Activated CD8-positive, alpha-beta memory T cell treated with anti-CD3 and anti-CD28 coated beads, Interleukin-2, amount 10 ng/mL, durations not matched to agents 7 days and 5 days (primary cell): ENCODE measurements around the gene LRRC30. TPM values are rescaled to one million over a fixed set of nuclear protein-coding genes. Genes with fewer than 3 reads are reported as not detected.

Experiments used
- ATAC-seq: fragments of 150-1000 bp; cut with Tn5 transposase; one replicate; pipeline ENCODE4 v1.10.0; 2021; ENCODE audit warnings: moderate library complexity
- CTCF ChIA-PET: fragments of 350-600 bp; sonication (Branson Sonifier 250); formaldehyde crosslinking; loops from one replicate; lab custom pipeline; 2021; ENCODE audit warnings: antibody characterized with exemption; lab: Charles Lee
- DNase-seq: peaks from one replicate; pipeline ENCODE4 v3.0.0-alpha.2; 2020
- H3K27ac Mint-ChIP-seq: one replicate; pipeline ENCODE4 v1.8.0; 2021; ENCODE audit warnings: mild to moderate bottlenecking, mixed read lengths
- H3K27me3 Mint-ChIP-seq: one replicate; pipeline ENCODE4 v1.8.0; 2021; ENCODE audit warnings: mixed read lengths
- H3K36me3 Mint-ChIP-seq: one replicate; pipeline ENCODE4 v1.8.0; 2021; ENCODE audit warnings: mild to moderate bottlenecking, mixed read lengths
- H3K4me1 Mint-ChIP-seq: one replicate; pipeline ENCODE4 v1.8.0; 2021; ENCODE audit warnings: mixed read lengths
- H3K4me3 Mint-ChIP-seq: one replicate; pipeline ENCODE4 v1.8.0; 2021; ENCODE audit warnings: mild to moderate bottlenecking, moderate library complexity, mixed read lengths
- H3K9me3 Mint-ChIP-seq: one replicate; pipeline ENCODE4 v1.8.0; 2022; ENCODE audit warnings: low read depth, mixed read lengths
- total RNA-seq, 2 experiments: library from RNA; stranded (reverse); gene quantifications; one replicate each; pipeline ENCODE4 v1.2.3, GENCODE V29; 2021

LRRC30 gene
- total RNA-seq, 2 experiments from 2014 or later: not detected

DNA sequence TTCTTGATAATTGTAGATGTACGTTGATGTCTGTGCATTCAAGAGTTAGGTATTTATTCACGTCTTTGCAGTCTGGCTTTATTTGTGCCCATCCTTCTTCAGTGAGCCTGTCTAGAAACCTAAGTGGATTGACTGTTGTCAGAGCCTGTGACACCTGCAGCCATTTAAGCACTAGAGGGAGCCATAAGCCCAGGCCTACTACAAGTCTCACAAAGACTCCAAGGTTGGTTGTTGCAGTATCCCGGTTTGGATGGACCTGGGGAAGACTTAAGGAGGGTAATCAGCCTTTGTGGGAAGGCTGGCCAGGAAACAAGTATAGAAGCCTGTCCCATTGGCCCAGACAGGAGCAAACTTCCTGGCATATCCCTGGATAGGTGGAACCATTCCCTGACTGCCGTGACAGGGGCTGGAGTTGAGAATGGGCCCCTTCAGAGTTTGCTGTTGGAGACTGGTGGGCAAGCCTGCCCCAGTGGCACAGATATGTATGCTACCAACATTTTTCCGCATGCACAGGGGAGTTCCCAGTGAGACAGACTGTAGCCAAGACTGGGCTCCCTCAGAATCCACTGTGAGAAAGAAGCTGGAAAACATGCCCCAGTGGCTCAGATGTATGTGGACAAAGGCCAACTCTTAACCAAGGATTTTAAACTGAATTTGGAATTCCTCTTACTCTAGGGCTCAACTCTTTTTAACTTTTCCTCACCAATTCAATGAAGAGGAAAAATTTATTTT, 9.3 kb upstream of the LRRC30 start:
- CTCF ChIA-PET: no interaction called here
- ATAC-seq (no peak), DNase-seq (no peak)
- no peaks in the 10 kb centered on the region for H3K27me3 Mint-ChIP-seq
- no peak overlapping the region for H3K4me3 Mint-ChIP-seq
- no peak overlapping the region for H3K27ac Mint-ChIP-seq
- no peaks in the 10 kb centered on the region for H3K4me1 Mint-ChIP-seq
- H3K9me3 Mint-ChIP-seq: no peaks in the 10 kb centered on the region
- H3K36me3 Mint-ChIP-seq: no peaks in the 10 kb centered on the region

DNA sequence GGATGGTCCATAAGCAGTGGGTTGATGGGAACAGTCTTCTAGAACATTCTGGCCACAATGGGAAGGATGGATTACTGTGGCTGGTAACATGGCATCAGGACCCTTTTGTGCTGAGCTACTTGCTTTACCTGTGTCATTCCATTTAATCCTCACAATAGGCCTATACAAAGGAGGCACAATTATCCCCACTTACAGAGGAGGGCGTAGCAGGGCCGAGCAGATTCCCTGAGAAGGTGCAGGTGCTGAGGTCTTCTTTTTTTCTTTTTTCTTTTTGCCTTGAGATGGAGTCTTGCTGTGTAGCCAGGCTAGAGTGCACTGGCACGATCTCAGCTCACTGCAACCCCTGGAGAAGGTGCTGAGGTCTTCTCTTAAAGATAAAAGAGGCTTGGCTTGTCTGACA, 6.7 kb upstream of the LRRC30 start:
- CTCF ChIA-PET: no interaction called here
- DNase-seq: no peak
- no peaks in the 10 kb centered on the region for H3K27me3 Mint-ChIP-seq
- H3K9me3 Mint-ChIP-seq: no peaks in the 10 kb centered on the region
- no peak overlapping the region for H3K27ac Mint-ChIP-seq
- H3K4me1 Mint-ChIP-seq: no peaks in the 10 kb centered on the region
- no peak for ATAC-seq
- H3K4me3 Mint-ChIP-seq: no peak overlapping the region
- no peaks in the 10 kb centered on the region for H3K36me3 Mint-ChIP-seq

DNA sequence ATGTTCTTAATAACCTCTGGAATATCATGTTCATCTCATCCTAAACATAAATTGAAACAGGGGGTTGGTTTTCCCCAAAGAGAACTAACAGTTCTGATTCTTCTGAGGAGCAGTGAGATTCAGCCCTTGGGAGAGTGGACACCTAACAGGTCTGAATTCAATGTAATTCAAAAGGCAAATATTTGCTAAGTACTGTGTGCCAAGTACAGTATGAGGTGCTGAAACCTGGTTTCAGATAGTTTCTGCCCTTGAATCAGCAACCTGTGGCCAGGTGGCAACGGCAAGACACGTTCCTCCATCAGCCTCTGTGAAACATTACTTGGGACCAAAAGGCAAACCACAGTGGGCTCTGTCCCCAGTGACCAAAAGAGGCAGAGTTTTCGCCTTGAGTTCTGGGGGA, 1.3 kb downstream of the LRRC30 start:
- Mint-ChIP-seq H3K27me3 (no peaks in the 10 kb centered on the region), H3K27ac (no peak overlapping the region), H3K4me3 (no peak overlapping the region), H3K9me3 (peaks cover 3% of the 10 kb centered on the region), H3K4me1 (no peaks in the 10 kb centered on the region), H3K36me3 (no peaks in the 10 kb centered on the region)
- DNase-seq (no peak), ATAC-seq (no peak)
- CTCF ChIA-PET: no interaction called here

DNA sequence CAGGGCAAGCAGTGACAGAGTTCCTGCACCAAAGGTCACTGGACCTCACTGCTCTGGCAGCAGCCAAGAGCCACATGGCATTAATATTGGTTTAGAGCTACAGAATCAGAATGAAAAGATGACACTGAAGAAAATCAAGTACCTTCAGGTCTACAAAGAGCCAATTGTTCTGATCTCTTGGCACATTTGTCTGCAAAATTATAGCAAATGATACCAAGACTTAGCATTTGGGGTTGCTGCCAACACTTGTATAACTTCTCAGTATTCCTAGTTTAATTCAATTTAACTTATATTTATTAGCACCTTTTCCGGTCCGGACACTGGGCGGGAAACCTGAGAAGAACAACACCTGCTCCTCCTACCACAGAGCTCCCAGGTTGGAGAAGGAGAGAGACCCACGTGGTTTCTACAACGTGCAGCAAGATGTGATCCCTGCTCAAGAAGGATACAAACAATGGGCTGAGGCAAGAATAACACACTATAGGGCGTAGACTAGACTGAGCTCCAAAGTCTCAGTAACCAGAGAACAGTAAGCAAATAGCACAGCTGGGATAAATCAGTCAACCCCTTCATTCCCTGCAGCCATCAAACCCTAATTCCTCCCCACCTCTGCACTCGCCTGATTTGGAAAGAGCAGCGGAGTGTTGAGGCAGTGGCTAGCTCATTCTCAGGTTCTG, 2.4 kb downstream of the LRRC30 start:
- Mint-ChIP-seq H3K27me3 (no peaks in the 10 kb centered on the region), H3K27ac (no peak overlapping the region), H3K36me3 (no peaks in the 10 kb centered on the region), H3K4me1 (no peaks in the 10 kb centered on the region), H3K9me3 (peaks cover 3% of the 10 kb centered on the region), H3K4me3 (no peak overlapping the region)
- DNase-seq (no peak), ATAC-seq (no peak)
- CTCF ChIA-PET: no interaction called here

DNA sequence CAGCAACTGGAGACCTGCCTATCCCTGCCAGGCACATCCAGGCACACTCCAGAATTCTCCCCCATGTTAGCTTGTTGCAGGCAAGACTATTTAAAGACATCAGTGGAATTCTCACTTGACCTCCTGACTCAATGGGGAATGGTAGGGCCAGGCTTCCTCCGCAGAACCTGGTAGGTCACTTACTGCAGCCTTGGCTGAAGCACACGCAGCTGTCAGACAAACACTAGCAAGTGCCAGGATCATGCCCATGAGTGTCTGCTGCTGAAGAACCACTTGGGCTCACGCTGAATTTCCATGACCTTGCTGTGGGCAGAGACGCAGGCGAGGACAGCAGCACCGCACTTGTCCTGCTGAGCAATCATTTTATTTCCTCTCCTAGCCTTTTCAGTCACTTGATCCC, 3.2 kb downstream of the LRRC30 start:
- no peak for DNase-seq
- no peaks in the 10 kb centered on the region for H3K27me3 Mint-ChIP-seq
- CTCF ChIA-PET: no interaction called here
- no peak overlapping the region for H3K4me3 Mint-ChIP-seq
- H3K4me1 Mint-ChIP-seq: no peaks in the 10 kb centered on the region
- no peak for ATAC-seq
- no peak overlapping the region for H3K27ac Mint-ChIP-seq
- no peaks in the 10 kb centered on the region for H3K36me3 Mint-ChIP-seq
- peaks cover 5% of the 10 kb centered on the region for H3K9me3 Mint-ChIP-seq

GRCh38 chr18:7234956-7235355, 4.1 kb downstream of the LRRC30 start:
- no peak overlapping the region for H3K27ac Mint-ChIP-seq
- ATAC-seq (no peak), DNase-seq (no peak)
- no peaks in the 10 kb centered on the region for H3K4me1 Mint-ChIP-seq
- no peak overlapping the region for H3K4me3 Mint-ChIP-seq
- peaks cover 5% of the 10 kb centered on the region for H3K9me3 Mint-ChIP-seq
- no peaks in the 10 kb centered on the region for H3K27me3 Mint-ChIP-seq
- H3K36me3 Mint-ChIP-seq: no peaks in the 10 kb centered on the region
- CTCF ChIA-PET: no interaction called here

GRCh38 chr18:7236072-7236471, 5.2 kb downstream of the LRRC30 start:
- H3K4me1 Mint-ChIP-seq: no peaks in the 10 kb centered on the region
- no peaks in the 10 kb centered on the region for H3K36me3 Mint-ChIP-seq
- peaks cover 5% of the 10 kb centered on the region for H3K9me3 Mint-ChIP-seq
- ATAC-seq: no peak
- no peak overlapping the region for H3K27ac Mint-ChIP-seq
- no peaks in the 10 kb centered on the region for H3K27me3 Mint-ChIP-seq
- H3K4me3 Mint-ChIP-seq: no peak overlapping the region
- no peak for DNase-seq
- CTCF ChIA-PET: no interaction called here

- Mint-ChIP-seq H3K36me3 (no peaks in the 10 kb centered on the region), H3K27me3 (no peaks in the 10 kb centered on the region), H3K4me1 (no peaks in the 10 kb centered on the region), H3K27ac (no peak overlapping the region), H3K4me3 (no peak overlapping the region), H3K9me3 (peaks cover 5% of the 10 kb centered on the region)
- ATAC-seq (no peak), DNase-seq (no peak)
- CTCF ChIA-PET: no interaction called here
These were observed 6.0 kb downstream of the LRRC30 start for GRCh38 chr18:7236933-7237332.

- Mint-ChIP-seq H3K27ac (no peak overlapping the region), H3K36me3 (no peaks in the 10 kb centered on the region), H3K27me3 (no peaks in the 10 kb centered on the region), H3K4me3 (no peak overlapping the region), H3K9me3 (peaks cover 5% of the 10 kb centered on the region), H3K4me1 (no peaks in the 10 kb centered on the region)
- DNase-seq (no peak), ATAC-seq (no peak)
- CTCF ChIA-PET: no interaction called here
These were observed 6.9 kb downstream of the LRRC30 start for GRCh38 chr18:7237673-7238272.

DNA sequence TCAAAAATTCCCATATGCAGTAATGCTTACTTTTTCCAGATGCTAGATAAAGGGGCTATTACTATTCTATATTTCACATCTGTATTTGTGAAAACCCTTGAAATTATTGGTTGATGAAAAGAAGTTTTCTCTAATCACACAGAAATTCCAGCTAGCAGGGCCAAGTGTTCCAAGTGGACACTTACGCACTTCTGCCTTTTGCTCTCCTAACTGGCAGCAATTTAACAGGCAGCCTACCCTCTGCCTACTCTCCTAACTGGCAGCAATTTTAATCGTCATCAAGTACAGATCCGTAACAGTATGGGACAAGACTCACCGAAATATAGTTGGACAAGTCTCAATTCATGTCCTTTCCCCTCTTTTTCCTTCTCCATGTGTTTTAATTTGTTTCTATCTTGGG, 12.0 kb downstream of the LRRC30 start:
- CTCF ChIA-PET: interaction anchor here (0.6 kb wide), 1 partner anchor 745 kb away, joined by 3 read pairs; no protein-coding TSS in a partner anchor
- no peaks in the 10 kb centered on the region for H3K27me3 Mint-ChIP-seq
- H3K4me3 Mint-ChIP-seq: no peak overlapping the region
- H3K27ac Mint-ChIP-seq: no peak overlapping the region
- ATAC-seq (no peak), DNase-seq (no peak)
- peaks cover 2% of the 10 kb centered on the region for H3K9me3 Mint-ChIP-seq
- no peaks in the 10 kb centered on the region for H3K36me3 Mint-ChIP-seq
- H3K4me1 Mint-ChIP-seq: no peaks in the 10 kb centered on the region

DNA sequence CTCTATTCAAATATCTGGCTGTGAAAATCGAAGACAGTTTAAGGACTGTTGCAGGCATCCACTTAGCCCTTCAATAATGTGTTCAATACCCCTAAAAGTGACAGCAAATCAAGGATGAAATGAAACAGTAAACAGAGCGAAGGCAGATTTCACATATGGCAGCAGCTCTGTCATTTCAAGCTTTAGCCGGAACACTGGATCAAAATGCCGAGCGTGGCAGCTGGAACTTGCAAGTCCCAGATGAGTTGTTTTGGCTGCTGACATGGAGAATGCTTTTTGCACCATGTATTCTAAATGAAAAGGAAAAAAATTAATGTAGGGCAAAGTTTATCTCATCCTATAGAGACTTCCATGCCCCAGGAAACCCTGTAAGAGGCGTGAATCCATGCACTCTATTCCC, 18.0 kb downstream of the LRRC30 start:
- no peaks in the 10 kb centered on the region for H3K4me1 Mint-ChIP-seq
- no peak overlapping the region for H3K27ac Mint-ChIP-seq
- H3K27me3 Mint-ChIP-seq: no peaks in the 10 kb centered on the region
- no peak overlapping the region for H3K4me3 Mint-ChIP-seq
- no peak for ATAC-seq
- DNase-seq: no peak
- no peaks in the 10 kb centered on the region for H3K36me3 Mint-ChIP-seq
- H3K9me3 Mint-ChIP-seq: peaks cover 5% of the 10 kb centered on the region
- CTCF ChIA-PET: no interaction called here

GRCh38 chr18:7254163-7254562, 23.3 kb downstream of the LRRC30 start:
- CTCF ChIA-PET: no interaction called here
- no peaks in the 10 kb centered on the region for H3K4me1 Mint-ChIP-seq
- H3K27ac Mint-ChIP-seq: no peak overlapping the region
- no peaks in the 10 kb centered on the region for H3K27me3 Mint-ChIP-seq
- no peak overlapping the region for H3K4me3 Mint-ChIP-seq
- no peak for DNase-seq
- no peak for ATAC-seq
- H3K9me3 Mint-ChIP-seq: peaks cover 6% of the 10 kb centered on the region
- H3K36me3 Mint-ChIP-seq: no peaks in the 10 kb centered on the region

DNA sequence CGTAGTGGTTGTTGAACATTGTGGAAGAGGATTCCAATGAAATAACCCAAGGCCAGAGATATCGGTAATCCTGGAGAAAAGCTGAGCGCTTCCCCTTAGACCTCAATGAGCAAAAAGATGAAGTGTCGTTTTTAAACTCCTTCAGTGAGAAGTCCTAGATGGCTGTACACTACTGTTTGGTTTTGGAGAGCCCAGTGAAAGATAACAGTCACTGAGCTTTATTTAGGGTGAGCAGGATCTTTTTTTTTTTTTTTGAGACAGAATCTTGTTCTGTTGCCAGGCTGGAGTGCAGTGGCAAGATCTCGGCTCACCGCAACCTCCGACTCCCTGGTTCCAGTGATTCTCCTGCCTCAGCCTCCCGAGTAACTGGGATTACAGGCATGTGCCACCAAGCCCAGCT, 24.2 kb downstream of the LRRC30 start:
- H3K4me3 Mint-ChIP-seq: no peak overlapping the region
- CTCF ChIA-PET: no interaction called here
- H3K27ac Mint-ChIP-seq: no peak overlapping the region
- ATAC-seq (no peak), DNase-seq (no peak)
- no peaks in the 10 kb centered on the region for H3K36me3 Mint-ChIP-seq
- no peaks in the 10 kb centered on the region for H3K4me1 Mint-ChIP-seq
- peaks cover 6% of the 10 kb centered on the region for H3K9me3 Mint-ChIP-seq
- no peaks in the 10 kb centered on the region for H3K27me3 Mint-ChIP-seq

DNA sequence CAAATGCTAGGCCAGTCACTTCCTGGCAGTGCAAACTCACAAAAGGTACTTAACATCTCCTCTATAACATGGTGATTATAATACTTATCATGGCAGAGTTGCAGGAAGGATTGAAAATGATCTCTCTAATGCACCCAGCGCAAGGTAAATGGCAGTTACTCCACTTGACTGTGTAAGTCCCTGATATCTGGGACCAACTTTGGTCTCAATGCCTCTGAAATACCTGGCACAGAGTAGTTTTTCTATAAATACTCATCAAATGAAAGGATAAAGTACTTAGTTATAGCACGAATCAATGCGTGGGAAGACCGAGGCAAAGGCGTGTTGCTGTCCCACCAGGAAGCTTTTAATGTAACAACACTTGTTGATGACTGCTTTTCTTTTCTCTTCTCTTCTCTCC, 24.8 kb downstream of the LRRC30 start:
- Mint-ChIP-seq H3K4me3 (no peak overlapping the region), H3K9me3 (peaks cover 8% of the 10 kb centered on the region), H3K4me1 (no peaks in the 10 kb centered on the region), H3K27me3 (no peaks in the 10 kb centered on the region), H3K36me3 (no peaks in the 10 kb centered on the region), H3K27ac (no peak overlapping the region)
- DNase-seq (no peak), ATAC-seq (no peak)
- CTCF ChIA-PET: no interaction called here
